ENCODE measurements around the gene CDC37L1.

The CDC37L1 gene

GRCh38 chr9:4756420-4756819 is 77.1 kb downstream of the CDC37L1 start:
- DNase-seq, result no peak
